NCI-H1694 treated with DMSO at 0.1 percent for 48 hours (cell line): ENCODE data around the gene RALA.
"Not testable (repeated sequence)": the region's sequence is repeated elsewhere in the genome, so short reads cannot be mapped to it uniquely, and the experiment has no call there.

ENCODE experiments used
- DNase-seq: peaks from one replicate; lab custom pipeline; 2025; lab: John Stamatoyannopoulos, UW

The RALA gene

DNA sequence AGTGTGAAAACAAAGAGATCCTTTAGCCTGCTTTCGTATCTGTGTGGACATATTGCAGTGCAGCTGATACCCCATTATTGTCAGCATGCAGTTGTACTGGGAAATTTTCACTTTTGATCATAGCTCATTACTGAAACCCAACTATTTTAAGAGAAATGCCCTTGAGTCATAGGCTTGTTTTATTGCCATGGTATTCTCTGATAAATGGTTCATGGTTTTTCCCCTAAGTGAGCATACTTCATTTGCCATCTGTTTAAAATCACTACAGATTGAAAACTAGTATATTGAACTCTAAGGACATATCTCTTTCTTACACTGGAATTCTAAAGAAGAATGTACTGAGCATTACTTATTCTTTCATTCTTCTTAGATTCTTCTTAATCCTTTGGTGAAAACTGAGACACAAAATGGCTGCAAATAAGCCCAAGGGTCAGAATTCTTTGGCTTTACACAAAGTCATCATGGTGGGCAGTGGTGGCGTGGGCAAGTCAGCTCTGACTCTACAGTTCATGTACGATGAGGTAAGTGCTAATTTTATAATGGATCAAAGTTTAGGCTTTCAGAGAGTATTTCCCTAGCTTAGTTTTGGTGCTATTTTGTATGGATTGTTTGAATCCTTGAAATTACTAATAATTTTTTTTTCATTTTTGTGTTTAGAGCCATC is 63.0 kb downstream of the RALA start:
- no peak for DNase-seq

DNA sequence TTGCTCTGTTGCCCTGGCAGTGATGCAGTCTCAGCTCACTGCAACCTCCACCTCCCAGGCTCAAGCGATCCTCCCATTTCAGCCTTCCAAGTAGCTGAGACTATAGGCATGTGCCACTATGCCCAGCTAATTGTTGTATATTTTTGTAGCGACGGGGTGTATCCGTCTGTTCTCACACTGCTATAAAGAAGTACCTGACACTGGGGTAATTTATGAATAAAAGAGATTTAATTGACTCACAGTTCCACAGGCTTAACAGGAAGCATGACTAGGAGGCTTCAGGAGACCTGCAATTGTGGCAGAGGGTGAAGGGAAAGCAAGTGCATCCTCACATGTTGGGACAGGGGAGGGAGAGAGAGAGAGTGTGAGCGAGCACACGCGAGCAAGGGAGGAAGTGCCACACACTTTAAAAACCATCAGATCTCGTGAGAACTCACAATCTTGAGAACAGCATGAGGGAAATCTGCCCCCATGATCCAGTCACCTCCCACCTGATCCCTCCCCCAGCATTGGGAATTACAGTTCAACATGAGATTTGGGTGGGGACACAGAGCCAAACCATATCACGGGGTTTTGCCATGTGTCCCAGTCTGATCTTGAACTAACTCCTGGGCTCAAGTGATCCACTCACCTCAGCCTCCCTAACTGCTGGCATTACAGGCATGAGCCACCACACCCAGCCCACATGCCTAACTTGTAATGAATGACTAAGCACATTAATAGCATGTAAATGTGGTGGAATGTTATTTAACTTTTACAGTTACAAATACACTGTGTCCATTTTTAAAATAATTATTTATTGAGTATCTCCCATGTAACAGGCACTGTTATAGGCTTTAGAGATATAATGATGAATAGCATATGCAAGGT is 65.5 kb downstream of the RALA start:
- no peak for DNase-seq

DNA sequence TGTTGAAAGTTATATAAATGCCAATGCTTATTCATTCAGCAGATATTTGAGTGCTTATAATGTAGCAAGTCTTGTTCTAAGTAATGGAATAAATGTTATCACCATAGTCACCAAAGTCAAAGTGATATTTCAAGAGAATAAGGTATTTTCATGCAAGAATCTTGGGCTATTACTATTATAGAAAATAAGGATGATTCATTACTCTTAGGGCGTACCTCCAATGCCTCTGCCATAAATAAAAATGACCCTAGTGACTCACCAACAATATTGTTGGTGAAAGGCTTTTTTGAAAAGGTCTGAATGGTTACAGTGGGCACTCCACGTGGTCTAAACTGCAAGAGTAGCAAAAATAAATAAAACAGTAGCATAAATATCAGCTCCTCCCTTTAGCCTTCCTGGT is 68.4 kb downstream of the RALA start:
- no peak for DNase-seq

DNA sequence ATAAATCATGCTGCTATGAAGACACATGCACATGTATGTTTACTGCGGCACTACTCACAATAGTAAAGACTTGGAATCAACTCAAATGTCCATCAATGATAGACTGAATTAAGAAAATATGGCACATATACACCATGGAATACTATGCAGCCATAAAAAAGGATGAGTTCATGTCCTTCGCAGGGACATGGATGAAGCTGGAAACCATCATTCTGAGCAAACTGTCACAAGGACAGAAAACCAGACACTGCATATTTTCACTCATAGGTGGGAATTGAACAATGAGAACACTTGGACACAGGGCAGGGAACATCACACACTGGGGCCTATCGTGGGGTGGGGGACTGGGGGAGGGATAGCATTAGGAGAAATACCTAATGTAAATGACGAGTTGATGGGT is 69.7 kb downstream of the RALA start:
- not testable (repeated sequence) for DNase-seq

DNA sequence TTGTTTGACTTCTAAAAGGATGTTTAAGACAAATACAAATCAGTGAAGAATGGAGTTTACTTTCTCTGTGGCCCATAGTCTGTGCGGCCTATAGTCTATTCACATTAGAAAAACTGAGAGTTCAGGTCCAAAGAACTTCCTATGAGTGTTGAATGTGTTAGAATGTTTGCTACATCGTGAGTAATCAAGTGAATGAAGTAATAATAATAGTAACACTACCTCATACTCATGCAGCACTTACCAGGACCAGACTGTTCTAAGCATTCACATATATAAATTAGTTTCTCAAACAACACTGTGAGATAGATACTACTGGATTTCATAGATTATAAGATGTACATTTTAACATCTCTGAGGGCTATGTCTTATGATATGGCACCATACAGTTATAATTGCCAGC is 70.4 kb downstream of the RALA start:
- no peak for DNase-seq

DNA sequence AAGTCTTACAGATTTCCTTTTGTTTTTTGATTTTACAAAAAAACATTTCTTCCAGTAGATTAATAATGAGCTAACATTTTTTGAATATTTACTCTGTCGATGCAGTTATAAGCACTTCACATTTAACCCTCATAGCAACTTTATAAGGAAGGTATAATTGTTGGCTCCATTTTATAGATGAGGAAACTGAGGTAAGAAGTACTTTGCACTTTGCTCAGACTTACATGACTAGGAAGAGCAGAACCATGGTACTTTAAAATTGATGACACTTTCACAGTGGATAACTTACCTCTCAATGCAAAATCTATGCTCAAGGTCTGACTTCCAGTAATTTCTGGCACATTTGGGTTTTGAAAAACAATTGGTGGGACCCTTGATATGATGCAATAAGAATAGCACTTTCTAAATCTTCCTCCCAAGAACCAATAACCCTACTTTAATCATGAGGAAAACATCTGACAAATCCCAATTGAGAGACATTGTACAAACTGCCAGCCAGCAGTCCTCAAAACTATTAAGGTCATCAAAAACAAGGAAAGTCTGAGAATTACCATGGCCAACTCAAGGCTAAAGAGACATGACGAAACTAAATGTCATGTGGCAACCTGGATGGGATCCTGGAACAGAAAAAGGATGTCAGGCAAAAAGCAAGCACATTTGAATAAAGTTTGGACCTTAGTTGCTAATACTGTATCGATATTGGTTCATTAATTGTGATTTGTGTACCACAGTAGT is 72.6 kb downstream of the RALA start:
- no peak for DNase-seq

DNA sequence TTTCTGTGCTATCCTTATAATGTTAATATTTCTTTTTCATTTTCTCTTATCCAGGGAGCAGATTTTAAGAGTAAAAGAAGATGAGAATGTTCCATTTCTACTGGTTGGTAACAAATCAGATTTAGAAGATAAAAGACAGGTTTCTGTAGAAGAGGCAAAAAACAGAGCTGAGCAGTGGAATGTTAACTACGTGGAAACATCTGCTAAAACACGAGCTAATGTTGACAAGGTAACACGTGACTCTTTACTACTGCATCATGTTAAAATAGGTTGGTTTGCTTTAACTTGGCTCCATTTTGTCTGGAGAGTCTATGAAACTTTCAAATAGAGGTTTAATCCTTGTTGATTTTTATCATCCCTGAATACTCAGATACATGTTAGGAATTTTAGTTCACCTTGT is 73.3 kb downstream of the RALA start:
- DNase-seq = no peak

DNA sequence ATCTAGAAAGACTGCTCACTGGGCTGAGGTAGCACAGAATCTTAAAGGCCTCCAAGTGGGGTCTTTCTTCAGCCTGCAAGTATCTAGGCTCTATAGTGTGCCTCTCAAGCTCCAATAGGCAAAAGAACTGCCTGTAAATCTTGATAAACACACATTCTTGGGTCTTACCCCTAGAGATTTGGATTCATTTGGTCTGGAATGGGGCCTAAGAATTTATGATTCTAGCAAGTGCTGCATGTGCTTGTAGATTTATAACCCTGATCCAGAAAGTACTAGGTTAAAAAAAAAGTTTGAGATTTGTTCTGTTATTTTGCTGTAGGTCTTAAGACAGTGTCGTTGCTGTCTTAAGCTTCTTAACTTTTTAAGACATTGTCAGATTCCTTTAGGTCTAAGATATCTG is 74.1 kb downstream of the RALA start:
- DNase-seq = no peak

DNA sequence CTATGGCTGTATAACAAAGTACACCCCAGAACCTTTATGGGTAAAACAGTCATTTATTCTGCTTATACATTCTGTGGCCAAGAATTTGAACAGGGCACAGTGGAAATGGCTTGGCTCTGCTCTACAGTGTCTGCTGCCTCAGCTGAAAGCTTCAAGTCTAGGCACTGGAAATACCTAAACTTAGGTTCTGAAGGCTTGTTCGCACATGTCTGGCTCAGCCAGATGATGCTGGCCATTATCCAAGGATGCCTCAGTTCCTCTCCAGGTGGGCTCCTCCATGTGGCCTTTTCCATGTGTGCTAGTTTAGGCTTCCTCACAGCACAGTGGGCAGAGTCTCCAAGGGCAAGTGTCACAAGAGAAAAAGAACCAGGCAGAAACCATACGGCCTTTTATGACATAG is 76.8 kb downstream of the RALA start:
- no peak for DNase-seq

DNA sequence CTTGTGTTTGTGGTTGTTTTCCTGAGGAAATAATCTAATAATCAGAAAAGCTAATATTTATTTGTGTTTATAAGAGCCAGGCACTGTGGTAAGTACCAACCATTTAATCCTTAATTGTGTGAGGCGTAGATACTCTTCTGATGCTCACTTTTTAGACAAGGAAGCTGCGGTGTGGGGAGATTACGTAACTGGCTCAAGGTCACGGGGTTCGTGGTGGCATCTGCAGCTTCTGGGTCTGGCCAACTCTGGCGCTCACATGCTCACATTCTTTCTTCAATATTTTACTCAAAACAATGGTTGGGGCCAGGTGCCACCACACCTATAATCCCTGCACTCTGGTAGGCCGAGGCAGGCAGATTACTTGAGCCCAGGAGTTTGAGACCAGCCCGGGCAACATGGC is 77.6 kb downstream of the RALA start:
- no peak for DNase-seq

DNA sequence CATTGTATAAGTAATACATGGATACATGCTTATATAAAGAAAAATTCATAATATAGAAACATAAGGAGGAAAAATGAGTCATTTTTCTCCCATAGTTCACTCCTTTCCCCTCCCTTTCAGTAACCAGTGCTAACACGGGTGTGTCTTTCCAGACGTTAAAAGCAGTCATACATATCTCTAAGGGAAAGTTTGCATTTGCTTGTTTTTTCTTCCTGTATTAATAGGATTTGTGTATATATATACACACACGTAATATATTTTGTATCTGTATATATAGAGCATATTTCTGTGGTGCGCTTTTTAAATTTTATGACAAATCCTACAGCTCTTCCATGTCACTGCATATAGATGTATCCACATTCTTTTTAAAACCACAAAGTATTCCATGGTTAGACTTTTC is 78.8 kb downstream of the RALA start:
- DNase-seq = no peak

DNA sequence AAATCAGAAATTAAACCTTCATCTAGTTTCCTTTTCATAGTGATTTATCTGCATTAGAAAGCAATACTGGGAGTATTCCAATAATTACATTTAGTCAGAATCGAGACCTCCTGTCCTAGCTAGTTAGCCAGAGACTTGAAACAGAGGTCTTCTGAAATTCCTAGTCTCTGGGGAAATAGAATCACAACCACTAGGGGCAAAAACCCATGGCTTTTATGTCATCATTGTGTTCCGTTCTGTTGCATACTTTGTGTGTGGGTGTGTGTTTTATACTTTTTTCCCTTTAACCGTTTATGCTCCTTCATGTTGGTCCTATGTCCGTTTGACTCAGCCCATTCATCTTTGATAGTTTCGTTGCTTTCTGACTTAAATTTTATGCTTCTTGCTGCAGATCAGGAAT is 79.8 kb downstream of the RALA start:
- DNase-seq = no peak

DNA sequence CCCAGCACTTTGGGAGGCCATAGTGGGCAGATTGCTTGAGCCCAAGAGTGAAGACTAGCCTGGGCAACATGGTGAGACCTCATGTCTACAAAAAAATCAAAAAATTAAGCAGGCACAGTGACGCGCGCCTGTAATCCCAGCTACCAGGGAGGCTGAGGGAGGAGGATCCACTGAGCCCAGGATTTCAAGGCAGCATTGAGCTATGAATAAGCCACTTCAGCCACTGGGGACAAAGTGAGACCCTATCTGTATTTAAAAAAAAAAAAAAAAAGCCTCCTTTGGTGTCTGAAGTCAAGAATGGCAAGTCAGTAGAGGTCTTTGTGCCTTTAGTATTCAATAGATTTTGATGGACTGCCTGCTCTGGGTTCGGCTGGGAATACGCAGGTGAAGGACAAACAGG is 85.7 kb downstream of the RALA start:
- DNase-seq = no peak

DNA sequence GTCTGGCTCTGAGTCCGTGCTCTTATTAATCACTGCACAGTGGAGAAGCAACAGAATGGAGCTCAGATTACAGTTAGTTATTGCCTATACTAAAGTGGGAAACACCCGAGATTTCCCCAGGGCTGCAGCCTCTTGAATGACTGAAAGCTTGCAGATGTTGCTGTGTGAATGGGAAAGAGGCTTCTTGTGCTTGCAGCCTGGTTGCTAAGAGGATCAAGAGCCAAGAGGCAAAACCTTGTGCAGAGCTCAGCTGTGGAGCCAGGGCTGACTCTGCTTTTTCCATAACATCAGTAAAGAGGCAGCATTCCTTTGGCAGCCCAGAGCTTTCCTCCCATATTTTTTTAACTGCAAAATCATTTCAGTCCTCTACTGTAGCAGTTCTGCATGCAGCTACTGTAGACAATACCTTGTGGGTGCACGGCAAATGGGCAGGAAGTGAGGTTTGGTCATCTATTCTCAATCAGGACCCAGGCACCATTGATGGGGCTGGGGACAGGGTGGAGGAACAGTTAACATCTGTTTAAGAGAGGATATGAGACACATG is 86.5 kb downstream of the RALA start:
- no peak for DNase-seq

DNA sequence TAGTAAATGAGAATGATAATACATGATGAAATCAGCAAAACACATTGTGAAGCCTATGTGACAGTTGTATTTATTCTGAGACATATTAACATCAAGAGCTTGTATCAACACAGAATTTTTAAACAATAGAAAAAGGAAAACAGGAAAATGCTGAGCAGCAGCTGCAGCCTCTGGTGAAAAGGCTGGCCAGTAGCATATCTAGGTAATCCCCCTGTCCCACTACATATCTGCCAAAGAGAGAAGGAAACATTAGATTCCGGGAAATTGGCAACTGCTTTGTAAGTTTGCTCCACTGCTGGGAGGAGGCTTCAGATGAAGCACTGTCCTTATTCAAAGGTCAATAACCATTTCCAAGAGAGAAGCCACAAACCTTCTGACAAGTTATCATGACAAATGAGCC is 89.4 kb downstream of the RALA start:
- DNase-seq = no peak

DNA sequence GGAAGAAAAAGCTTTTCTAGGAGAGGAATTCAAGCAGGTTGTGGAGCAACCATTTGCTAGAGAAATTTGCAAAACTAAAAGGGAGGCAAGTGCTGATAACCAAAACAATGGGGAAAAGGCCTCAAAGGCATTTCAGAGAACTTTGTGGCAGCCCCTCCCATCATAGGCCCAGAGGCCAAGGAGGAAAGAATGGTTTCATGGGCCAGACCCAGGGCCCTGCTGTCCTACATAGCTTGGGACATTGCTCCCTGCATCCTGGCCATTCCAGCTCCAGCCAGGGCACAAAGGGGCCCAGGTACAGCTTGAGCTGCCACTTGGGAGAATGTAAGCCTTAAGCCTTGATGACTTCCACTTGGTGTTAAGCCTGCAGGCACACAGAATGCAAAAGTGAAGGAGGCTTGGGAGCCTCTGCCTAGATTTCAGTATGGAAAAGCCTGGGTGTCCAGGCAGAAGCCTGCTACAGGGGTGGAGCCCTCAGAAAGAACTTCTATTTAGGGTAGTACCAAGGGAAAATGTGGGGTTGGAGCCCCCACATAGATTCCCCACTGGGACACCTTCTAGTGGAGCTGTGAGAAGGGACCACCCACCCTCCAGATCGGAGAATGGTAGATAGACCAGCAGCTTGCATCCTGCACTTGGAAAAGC is 91.2 kb downstream of the RALA start:
- DNase-seq = no peak

DNA sequence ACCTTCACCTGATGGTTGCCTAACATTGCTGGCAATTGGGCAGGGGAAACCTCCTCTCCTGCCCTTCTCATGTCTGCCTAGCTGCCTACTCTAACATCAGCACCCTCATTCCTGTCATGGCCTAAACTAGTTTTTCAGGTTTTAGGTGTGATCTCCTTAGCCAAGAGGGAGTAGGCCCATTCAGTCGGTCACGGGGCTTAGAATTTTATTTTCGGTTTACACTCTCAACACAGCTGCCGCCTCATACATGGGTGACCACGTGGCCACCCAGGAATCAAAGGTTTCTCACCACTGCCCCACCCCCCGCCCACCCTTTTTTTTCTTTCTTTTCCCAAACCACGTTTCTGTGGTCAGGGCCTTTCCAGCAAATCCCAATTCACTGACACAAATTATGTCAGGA is 97.2 kb downstream of the RALA start:
- no peak for DNase-seq

DNA sequence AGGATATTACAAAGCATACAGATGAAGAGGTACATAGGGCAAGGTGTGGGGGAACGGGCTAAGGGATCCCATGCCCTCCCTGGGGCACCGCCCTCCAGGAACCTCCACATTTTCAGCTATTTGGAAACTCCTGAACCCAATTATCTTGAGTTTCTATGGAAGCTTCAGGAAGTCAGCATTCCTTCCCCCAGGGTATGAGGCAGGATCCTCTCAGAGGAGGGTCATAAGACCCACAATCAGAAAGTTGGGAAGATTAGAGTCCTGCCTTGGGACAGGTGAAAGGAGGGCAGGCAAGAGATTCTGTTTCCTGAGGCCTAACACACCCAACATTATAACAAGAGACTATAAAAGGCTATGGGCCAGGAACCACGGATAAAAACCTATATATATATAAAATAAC is 98.0 kb downstream of the RALA start:
- no peak for DNase-seq

DNA sequence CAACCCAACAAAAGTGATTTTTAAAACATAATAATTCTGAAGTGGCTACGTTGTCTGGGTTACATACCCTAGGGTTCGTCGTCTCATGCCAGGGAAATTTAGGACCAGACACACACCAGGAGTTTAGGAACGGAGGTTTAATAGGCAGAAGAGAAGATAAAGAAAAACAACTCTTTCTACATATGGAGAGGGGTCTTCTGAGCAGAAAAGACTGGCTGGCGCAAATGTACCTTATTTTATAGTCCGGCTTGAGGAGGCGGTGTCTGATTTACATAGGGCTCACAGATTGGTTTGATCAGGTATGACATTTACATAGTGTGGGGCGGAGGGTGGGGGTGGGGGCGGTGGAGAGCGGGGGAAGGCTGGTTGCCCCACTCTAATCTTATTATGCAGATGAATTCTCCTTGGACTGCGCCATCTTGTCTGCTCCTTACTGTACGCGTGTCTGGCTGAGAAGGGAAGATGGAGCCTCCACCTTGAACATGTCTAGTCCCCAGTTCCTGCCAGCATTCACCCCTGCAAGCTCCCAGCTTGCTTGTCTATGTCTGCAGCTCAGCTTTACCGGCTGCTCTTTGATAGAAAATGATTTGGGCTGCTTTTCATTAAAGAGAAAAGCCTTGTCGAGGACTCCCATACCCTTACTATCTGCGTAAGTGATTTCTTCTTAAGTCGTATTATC is 98.7 kb downstream of the RALA start:
- DNase-seq = no peak

DNA sequence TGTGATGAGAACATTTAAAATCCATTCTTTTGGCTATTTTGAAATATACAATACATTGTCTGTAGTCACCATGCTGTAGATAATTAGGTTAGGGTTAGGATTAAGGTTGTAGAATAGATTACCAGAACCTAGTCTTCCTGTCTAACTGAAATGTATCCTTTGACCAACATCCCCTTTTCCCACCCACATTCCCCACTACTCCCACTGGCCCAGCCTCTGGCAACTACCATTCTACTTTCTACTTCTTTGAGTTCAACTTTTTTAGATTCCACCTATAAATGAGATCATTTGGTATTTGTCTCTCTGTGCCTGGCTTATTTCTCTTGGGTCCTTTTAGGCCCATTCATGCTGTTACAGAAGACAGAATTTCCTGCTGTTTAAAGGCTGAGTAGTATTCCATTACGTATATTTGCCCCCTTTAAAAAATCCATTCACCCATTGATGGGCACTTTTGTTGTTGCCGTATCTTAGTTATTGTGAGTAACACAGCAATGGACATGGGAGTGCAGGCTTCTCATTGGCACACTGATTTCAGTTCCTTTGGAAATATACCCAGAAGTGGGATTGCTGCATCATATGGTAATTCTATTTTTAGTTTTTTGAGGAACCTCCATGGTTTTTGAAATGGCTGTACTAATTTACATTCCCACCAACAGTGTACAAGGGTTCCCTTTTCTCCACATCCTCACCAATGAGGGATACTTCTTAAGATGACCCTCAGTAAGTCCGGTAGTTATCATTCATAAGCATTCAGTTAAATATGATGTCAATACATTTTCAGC is 104.0 kb downstream of the RALA start:
- DNase-seq = no peak
